HUES64 (cell line): ENCODE data around the gene TMEM132D.

Experiments used
- H3K27ac ChIP-seq: 2 replicates; pipeline ENCODE4 v1.7.0; 2013; ENCODE audit warnings: low read depth, low read length, inconsistent platforms
- H3K27me3 ChIP-seq: 2 replicates; pipeline ENCODE4 v1.6.1; 2013; ENCODE audit warnings: mild to moderate bottlenecking, low read length; ENCODE audit not compliant: insufficient read depth
- H3K36me3 ChIP-seq: 2 replicates; pipeline ENCODE4 v1.6.1; 2013; ENCODE audit warnings: mild to moderate bottlenecking, low read length; ENCODE audit not compliant: insufficient read depth
- H3K4me1 ChIP-seq: 2 replicates; pipeline ENCODE4 v1.6.1; 2013; ENCODE audit warnings: mild to moderate bottlenecking, low read length, moderate library complexity; ENCODE audit not compliant: insufficient read depth
- H3K4me3 ChIP-seq: 2 replicates; pipeline ENCODE4 v1.5.1; 2013; ENCODE audit warnings: mild to moderate bottlenecking, low read length, moderate library complexity
- H3K9ac ChIP-seq: 2 replicates; pipeline ENCODE4 v1.6.1; 2013; ENCODE audit warnings: mild to moderate bottlenecking, low read depth, low read length
- H3K9me3 ChIP-seq: 2 replicates; pipeline ENCODE4 v1.6.1; 2013; ENCODE audit warnings: low read depth, low read length; ENCODE audit not compliant: insufficient read depth
- WGBS: fragments of 150-250, 120-280 bp; methylation state at CpG from one replicate; pipeline ENCODE4 v1.1.7; 2013; ENCODE audit warnings: missing lambda C conversion rate; 5-methylcytosine and 5-hydroxymethylcytosine counted together

Gene TMEM132D

GRCh38 chr12:129106772-129107171 is 797.1 kb downstream of the TMEM132D start:
- H3K9ac ChIP-seq: no peak overlapping the region

GRCh38 chr12:129103231-129103630 is 800.6 kb downstream of the TMEM132D start:
- Histone ChIP-seq H3K4me1 (no peaks in the 10 kb centered on the region), H3K9me3 (peaks cover 3% of the 10 kb centered on the region; the same call in 1 of the 2 replicates), H3K9ac (no peak overlapping the region), H3K4me3 (no peak overlapping the region), H3K36me3 (no peaks in the 10 kb centered on the region), H3K27ac (no peak overlapping the region), H3K27me3 (no peaks in the 10 kb centered on the region)
- WGBS: 84% methylated on average over 4 of the region's 4 CpGs

More at GRCh38 chr12:129106772-129107171, 797.1 kb downstream of the TMEM132D start:
- Histone ChIP-seq H3K4me3 (no peak overlapping the region), H3K4me1 (no peaks in the 10 kb centered on the region), H3K27ac (no peak overlapping the region), H3K9me3 (peaks cover 3% of the 10 kb centered on the region; the same call in 1 of the 2 replicates), H3K36me3 (no peaks in the 10 kb centered on the region), H3K27me3 (no peaks in the 10 kb centered on the region)
- WGBS: 96% methylated on average over 2 of the region's 2 CpGs

DNA sequence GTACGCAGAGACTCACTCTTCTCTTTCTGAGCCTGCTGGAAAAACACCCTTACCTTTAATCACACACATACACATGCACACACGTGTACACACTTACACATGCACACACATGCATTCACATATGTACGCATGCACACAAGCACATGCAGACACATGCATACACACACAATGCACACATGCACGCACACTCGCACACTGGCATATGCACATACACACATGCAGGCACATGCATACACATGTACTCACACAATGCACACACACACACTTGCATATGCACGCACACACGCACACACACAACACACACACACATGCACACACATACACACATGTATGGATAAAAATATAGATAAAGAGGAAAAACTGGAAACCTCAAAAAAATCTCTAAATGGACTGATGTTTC is 801.6 kb downstream of the TMEM132D start:
- no peaks in the 10 kb centered on the region for H3K27me3 ChIP-seq
- H3K9me3 ChIP-seq: peaks cover 3% of the 10 kb centered on the region; the same call in 1 of the 2 replicates
- H3K36me3 ChIP-seq: no peaks in the 10 kb centered on the region
- no peaks in the 10 kb centered on the region for H3K4me1 ChIP-seq
- H3K27ac ChIP-seq: no peak overlapping the region
- H3K4me3 ChIP-seq: no peak overlapping the region
- no peak overlapping the region for H3K9ac ChIP-seq
- WGBS: 92% methylated on average over 7 of the region's 7 CpGs

DNA sequence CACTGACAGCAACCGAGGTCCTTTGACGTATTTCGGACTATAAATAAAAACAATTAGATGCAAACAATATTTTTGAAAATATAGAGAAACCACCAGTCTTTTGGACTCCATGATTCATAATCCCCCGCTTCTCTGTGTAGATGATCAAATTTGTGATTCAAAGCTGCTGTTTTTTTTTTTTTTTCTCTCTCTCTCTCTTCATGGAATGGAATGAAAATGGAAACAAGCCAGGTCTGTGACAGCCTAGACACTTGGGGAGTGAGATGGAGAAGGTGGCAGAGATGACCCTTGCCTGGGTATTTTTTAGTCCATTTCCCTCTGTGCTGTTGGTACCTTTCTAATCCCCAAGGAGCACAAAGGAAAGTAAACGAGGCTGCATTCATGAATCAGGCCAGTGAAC is 802.0 kb downstream of the TMEM132D start:
- H3K4me3 ChIP-seq: no peak overlapping the region
- H3K27ac ChIP-seq: no peak overlapping the region
- peaks cover 3% of the 10 kb centered on the region; the same call in 1 of the 2 replicates for H3K9me3 ChIP-seq
- H3K27me3 ChIP-seq: no peaks in the 10 kb centered on the region
- no peak overlapping the region for H3K9ac ChIP-seq
- no peaks in the 10 kb centered on the region for H3K36me3 ChIP-seq
- H3K4me1 ChIP-seq: no peaks in the 10 kb centered on the region
- WGBS: 96% methylated on average over 4 of the region's 5 CpGs

DNA sequence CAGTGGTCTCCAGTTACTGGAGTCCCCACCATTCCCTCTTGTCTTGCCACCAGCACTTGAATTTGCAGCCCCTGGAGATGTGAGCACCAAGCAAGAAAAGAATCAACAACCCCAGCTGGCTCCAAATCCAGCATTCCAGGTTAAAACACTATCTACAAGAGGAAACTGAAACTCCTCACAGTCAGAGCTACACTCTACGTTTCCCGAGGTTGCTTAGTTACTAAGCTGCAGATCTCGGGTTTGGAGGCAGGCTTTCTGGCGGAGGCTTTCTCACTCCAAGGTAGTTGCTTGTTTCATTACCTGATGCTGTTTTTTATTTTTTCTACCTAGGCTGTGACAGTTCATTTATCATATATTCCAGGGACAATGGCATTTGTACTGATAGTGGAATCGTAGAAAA is 802.4 kb downstream of the TMEM132D start:
- Histone ChIP-seq H3K9me3 (peaks cover under 1% of the 10 kb centered on the region; the same call in 1 of the 2 replicates), H3K27me3 (no peaks in the 10 kb centered on the region), H3K9ac (no peak overlapping the region), H3K4me1 (no peaks in the 10 kb centered on the region), H3K36me3 (no peaks in the 10 kb centered on the region), H3K27ac (no peak overlapping the region), H3K4me3 (no peak overlapping the region)
- 89% methylated on average over 5 of the region's 5 CpGs for WGBS

DNA sequence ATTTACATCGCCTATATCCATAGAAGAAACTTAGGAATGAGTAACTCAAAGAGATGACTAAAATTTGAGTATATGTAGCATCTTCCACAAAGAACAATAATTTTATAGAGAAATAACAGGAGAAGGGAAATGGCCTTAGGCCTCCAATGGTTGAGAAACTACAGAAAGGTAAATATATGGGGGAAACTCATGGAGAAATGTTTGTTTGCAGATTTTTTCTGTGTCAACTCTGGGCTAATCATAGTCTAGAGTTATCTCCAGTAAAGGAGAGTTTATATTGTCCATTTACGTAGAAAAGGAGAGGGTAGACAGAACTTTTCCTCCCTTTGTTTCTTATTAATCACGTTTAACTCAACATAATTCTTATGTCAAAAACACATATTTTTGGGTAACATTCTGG is 806.4 kb downstream of the TMEM132D start:
- no peak overlapping the region for H3K9ac ChIP-seq
- H3K4me3 ChIP-seq: no peak overlapping the region
- 82% methylated on average over 2 of the region's 3 CpGs for WGBS
- no peaks in the 10 kb centered on the region for H3K9me3 ChIP-seq
- no peaks in the 10 kb centered on the region for H3K36me3 ChIP-seq
- H3K4me1 ChIP-seq: no peaks in the 10 kb centered on the region
- no peak overlapping the region for H3K27ac ChIP-seq
- no peaks in the 10 kb centered on the region for H3K27me3 ChIP-seq

GRCh38 chr12:129096968-129097367 is 806.9 kb downstream of the TMEM132D start:
- Histone ChIP-seq H3K9me3 (no peaks in the 10 kb centered on the region), H3K4me3 (no peak overlapping the region), H3K4me1 (no peaks in the 10 kb centered on the region), H3K36me3 (no peaks in the 10 kb centered on the region), H3K27me3 (no peaks in the 10 kb centered on the region), H3K27ac (no peak overlapping the region), H3K9ac (no peak overlapping the region)
- WGBS: 93% methylated on average over 7 of the region's 7 CpGs

DNA sequence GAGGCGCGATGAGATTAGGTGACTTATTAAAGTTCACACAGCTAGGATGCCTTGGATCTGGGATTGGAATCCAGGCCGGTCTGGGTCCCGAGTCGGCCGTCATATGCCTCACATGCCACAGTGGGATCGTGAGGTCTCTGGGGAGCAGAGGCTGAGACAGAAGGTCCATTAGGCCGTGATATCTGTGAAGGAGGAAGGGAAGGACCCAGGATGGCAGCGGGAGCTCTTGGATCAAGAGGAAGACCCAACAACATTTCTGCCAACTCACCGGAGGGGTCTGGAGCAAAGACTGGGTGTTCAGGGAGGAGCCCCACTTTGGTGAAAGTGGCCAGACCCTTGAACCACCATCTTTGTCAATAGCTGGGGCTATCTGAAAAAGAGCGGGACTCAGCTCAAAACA is 807.6 kb downstream of the TMEM132D start:
- H3K9me3 ChIP-seq: no peaks in the 10 kb centered on the region
- WGBS: 93% methylated on average over 11 of the region's 11 CpGs
- H3K36me3 ChIP-seq: no peaks in the 10 kb centered on the region
- no peak overlapping the region for H3K4me3 ChIP-seq
- H3K27ac ChIP-seq: no peak overlapping the region
- H3K9ac ChIP-seq: no peak overlapping the region
- H3K27me3 ChIP-seq: no peaks in the 10 kb centered on the region
- H3K4me1 ChIP-seq: no peaks in the 10 kb centered on the region

GRCh38 chr12:129089576-129089975 is 814.2 kb downstream of the TMEM132D start:
- Histone ChIP-seq H3K9ac (no peak overlapping the region), H3K36me3 (no peaks in the 10 kb centered on the region), H3K4me3 (no peak overlapping the region), H3K27ac (no peak overlapping the region), H3K27me3 (no peaks in the 10 kb centered on the region), H3K4me1 (no peaks in the 10 kb centered on the region), H3K9me3 (no peaks in the 10 kb centered on the region)
- 91% methylated on average over 9 of the region's 9 CpGs for WGBS

GRCh38 chr12:129084875-129085826 is 818.7 kb downstream of the TMEM132D start:
- WGBS: 87% methylated on average over 20 of the region's 20 CpGs
- no peaks in the 10 kb centered on the region for H3K4me1 ChIP-seq
- no peaks in the 10 kb centered on the region for H3K36me3 ChIP-seq
- no peaks in the 10 kb centered on the region for H3K27me3 ChIP-seq
- no peak overlapping the region for H3K9ac ChIP-seq
- H3K27ac ChIP-seq: no peak overlapping the region
- H3K4me3 ChIP-seq: no peak overlapping the region
- no peaks in the 10 kb centered on the region for H3K9me3 ChIP-seq

GRCh38 chr12:129083121-129083840 is 820.5 kb downstream of the TMEM132D start:
- Histone ChIP-seq H3K4me3 (no peak overlapping the region), H3K9me3 (no peaks in the 10 kb centered on the region), H3K27ac (no peak overlapping the region), H3K27me3 (no peaks in the 10 kb centered on the region), H3K36me3 (no peaks in the 10 kb centered on the region), H3K9ac (no peak overlapping the region), H3K4me1 (no peaks in the 10 kb centered on the region)
- 89% methylated on average over 7 of the region's 7 CpGs for WGBS
